Kidney (tissue), 14 donors: Measurements from ENCODE around the gene DEAF1. TPM values are rescaled to one million over a fixed set of nuclear protein-coding genes. Genes with fewer than 3 reads are reported as not detected.

ENCODE experiments used
- DNase-seq, 5 donors: peaks; one replicate each; pipeline ENCODE4 v3.0.0-alpha.2; 2013 to 2020
- FAIRE-seq: peaks from 2 replicates; lab custom pipeline; 2012; peaks lifted over from hg19 to GRCh38; lab: Jason Lieb, UNC
- H3K27ac ChIP-seq, 2 donors: one replicate each; pipeline ENCODE4 v1.7.0; 2013; ENCODE audit warnings: low read depth in 2 of 2, low read length in 2 of 2, inconsistent platforms in 1 of 2
- H3K27me3 ChIP-seq: one replicate; pipeline ENCODE4 v1.7.1; 2013; ENCODE audit warnings: low read length, inconsistent platforms; ENCODE audit not compliant: control insufficient read depth, insufficient read depth
- H3K36me3 ChIP-seq, 3 donors: one replicate each; pipeline versions ENCODE4 v1.7.0 to v1.7.1; 2013; ENCODE audit warnings: low read length in 3 of 3, control low read depth in 1 of 3, inconsistent platforms in 1 of 3; ENCODE audit not compliant: insufficient read depth in 3 of 3, control insufficient read depth in 2 of 3
- H3K4me1 ChIP-seq, 3 donors: one replicate each; pipeline versions ENCODE4 v1.7.0 to v1.7.1; 2013; ENCODE audit warnings: low read length in 3 of 3, inconsistent platforms in 1 of 3, low read depth in 1 of 3; ENCODE audit not compliant: control insufficient read depth in 2 of 3, insufficient read depth in 2 of 3
- H3K4me3 ChIP-seq, 3 donors: one replicate each; pipeline versions ENCODE4 v1.7.0 to v1.8.1; 2013; ENCODE audit warnings: low read length in 3 of 3, control low read depth in 1 of 3, inconsistent platforms in 1 of 3
- H3K9ac ChIP-seq, 3 donors: one replicate each; pipeline versions ENCODE4 v1.7.0 to v1.7.1; 2013; ENCODE audit warnings: low read length in 3 of 3, control low read depth in 1 of 3, inconsistent platforms in 1 of 3
- H3K9me3 ChIP-seq, 3 donors: one replicate each; pipeline versions ENCODE4 v1.7.0 to v1.7.1; 2013; ENCODE audit warnings: low read length in 3 of 3, control low read depth in 1 of 3, inconsistent platforms in 1 of 3; ENCODE audit not compliant: control insufficient read depth in 2 of 3, insufficient read depth in 1 of 3
- CTCF ChIP-seq: IDR thresholded peaks from 3 replicates; pipeline ENCODE4 v1.5.1; 2012; ENCODE audit warnings: mild to moderate bottlenecking, moderate library complexity, borderline replicate concordance; ENCODE audit not compliant: insufficient read depth; ENCODE audit errors: extremely low read depth
- intact Hi-C: fragments of 100-400 bp; cut with DNase I; formaldehyde crosslinking; loops from one replicate; pipeline ENCODE4 v1.11.1; 2022
- polyA plus RNA-seq: library from polyadenylated mRNA; stranded (reverse); fragments of 350-450 nt; fragmentation: Illumina TruSeq; extraction: RNeasy Lipid Tissue Mini Kit (QIAGEN cat#74804); gene quantifications from one replicate; pipeline ENCODE4 v1.2.3, GENCODE V29; 2014; ENCODE audit warnings: low read depth, low replicate concordance; ENCODE audit not compliant: insufficient read depth
- total RNA-seq: library from RNA; stranded (reverse); fragmentation: NEBNext Ultra II Directional; extraction: Animal tissue kit (Norgen Biotek cat#: 25700); gene quantifications from one replicate; pipeline ENCODE4 v1.2.1, GENCODE V29; 2021
- donor health status: control.
- donor health status: control.
- donor health status: control.
- donor health status: control.
- donor health status: control.
- donor health status: DM: yes; HTN: yes; CAD: no.
- donor health status: Normal renal cell carcinoma (clear cell type).

DEAF1 gene
- total and polyA plus RNA-seq, 2 donors from 2014 or later = 30.2 to 54.5 TPM

GRCh38 chr11:637593-638521 is 57.2 kb downstream of the DEAF1 start:
- no peak overlapping the region for H3K27ac ChIP-seq
- intact Hi-C loops = no loop called here
- no peaks in the 10 kb centered on the region for H3K9me3 ChIP-seq
- no peak for TF ChIP-seq CTCF
- no peak overlapping the region for H3K9ac ChIP-seq
- FAIRE-seq (no peak), DNase-seq (peak in 3 of 5 donors; percentile 41 to 71 (median 69))
- H3K36me3 ChIP-seq = no peaks in the 10 kb centered on the region
- H3K4me1 ChIP-seq = peaks cover 0 to 6% (median 0%) of the 10 kb centered on the region in 3 donors
- H3K27me3 ChIP-seq = peaks cover 13% of the 10 kb centered on the region
- no peak overlapping the region for H3K4me3 ChIP-seq

GRCh38 chr11:637333-637592 is 57.8 kb downstream of the DEAF1 start:
- Histone ChIP-seq H3K27me3 (peaks cover 13% of the 10 kb centered on the region), H3K4me3 (no peak overlapping the region), H3K9ac (no peak overlapping the region), H3K27ac (no peak overlapping the region), H3K4me1 (peaks cover 0 to 6% (median 0%) of the 10 kb centered on the region in 3 donors), H3K36me3 (no peaks in the 10 kb centered on the region), H3K9me3 (no peaks in the 10 kb centered on the region)
- no peak for TF ChIP-seq CTCF
- FAIRE-seq (no peak), DNase-seq (no peak)
- intact Hi-C loops = no loop called here

- peaks cover 0 to 6% (median 0%) of the 10 kb centered on the region in 3 donors for H3K4me1 ChIP-seq
- no peaks in the 10 kb centered on the region for H3K36me3 ChIP-seq
- H3K4me3 ChIP-seq = no peak within 1 kb of the TSS
- H3K9ac ChIP-seq = no peak within 1 kb of the TSS
- FAIRE-seq (no peak), DNase-seq (peak in 2 of 5 donors; percentile 61 to 71)
- no peak for TF ChIP-seq CTCF
- peaks cover 13% of the 10 kb centered on the region for H3K27me3 ChIP-seq
- intact Hi-C loops = no loop called here
- H3K27ac ChIP-seq = no peak within 1 kb of the TSS
- no peaks in the 10 kb centered on the region for H3K9me3 ChIP-seq
Observed at GRCh38 chr11:636511-637332, 58.3 kb downstream of the DEAF1 start, which contains the start of gene DRD4. DRD4 (plus strand) TSS chr11:637269; CDS start chr11:637305, 36 bp downstream.
